KOPT-K1 (cell line): Measurements from ENCODE around the gene UROC1.

Experiments
- H3K27ac ChIP-seq: fragments of 200-600 bp; sonication (generic); 2 replicates; pipeline ENCODE4 v1.5.1; 2016; ENCODE audit warnings: antibody characterized with exemption, mild to moderate bottlenecking, low read depth, low read length; ENCODE audit not compliant: poor library complexity, severe bottlenecking
- H3K36me3 ChIP-seq: fragments of 200-600 bp; sonication (generic); 2 replicates; pipeline ENCODE4 v1.5.1; 2017; ENCODE audit warnings: antibody characterized with exemption, mild to moderate bottlenecking, low read length, moderate library complexity; ENCODE audit not compliant: insufficient read depth
- H3K9me3 ChIP-seq: fragments of 200-600 bp; sonication (generic); 2 replicates; pipeline ENCODE4 v1.5.1; 2017; ENCODE audit warnings: antibody characterized with exemption, low read length, mild to moderate bottlenecking; ENCODE audit not compliant: insufficient read depth, poor library complexity, severe bottlenecking

Gene UROC1

GRCh38 chr3:126551121-126551838 is 33.7 kb upstream of the UROC1 start:
- Histone ChIP-seq H3K9me3 (no peaks in the 10 kb centered on the region), H3K27ac (no peak overlapping the region), H3K36me3 (no peaks in the 10 kb centered on the region)

GRCh38 chr3:126550488-126551051 is 33.0 kb upstream of the UROC1 start:
- H3K27ac ChIP-seq: no peak overlapping the region
- no peaks in the 10 kb centered on the region for H3K9me3 ChIP-seq
- H3K36me3 ChIP-seq: no peaks in the 10 kb centered on the region

- H3K27ac ChIP-seq: no peak overlapping the region
- H3K9me3 ChIP-seq: no peaks in the 10 kb centered on the region
- no peaks in the 10 kb centered on the region for H3K36me3 ChIP-seq
Measured at GRCh38 chr3:126549861-126550487, 32.4 kb upstream of the UROC1 start.

- Histone ChIP-seq H3K9me3 (no peaks in the 10 kb centered on the region), H3K36me3 (no peaks in the 10 kb centered on the region), H3K27ac (no peak overlapping the region)
Measured at GRCh38 chr3:126548556-126549466, 31.2 kb upstream of the UROC1 start.

GRCh38 chr3:126547721-126548120 is 30.1 kb upstream of the UROC1 start:
- Histone ChIP-seq H3K27ac (no peak overlapping the region), H3K9me3 (no peaks in the 10 kb centered on the region), H3K36me3 (no peaks in the 10 kb centered on the region)

- Histone ChIP-seq H3K36me3 (no peaks in the 10 kb centered on the region), H3K27ac (no peak overlapping the region), H3K9me3 (no peaks in the 10 kb centered on the region)
Measured at GRCh38 chr3:126546549-126547239, 29.1 kb upstream of the UROC1 start.

- no peaks in the 10 kb centered on the region for H3K36me3 ChIP-seq
- no peak overlapping the region for H3K27ac ChIP-seq
- no peaks in the 10 kb centered on the region for H3K9me3 ChIP-seq
Measured at GRCh38 chr3:126546013-126546412, 28.4 kb upstream of the UROC1 start.

GRCh38 chr3:126545544-126545943 is 28.0 kb upstream of the UROC1 start:
- H3K27ac ChIP-seq: no peak overlapping the region
- H3K36me3 ChIP-seq: no peaks in the 10 kb centered on the region
- H3K9me3 ChIP-seq: no peaks in the 10 kb centered on the region

GRCh38 chr3:126544596-126545281 is 27.2 kb upstream of the UROC1 start:
- Histone ChIP-seq H3K27ac (no peak overlapping the region), H3K9me3 (no peaks in the 10 kb centered on the region), H3K36me3 (no peaks in the 10 kb centered on the region)

- H3K27ac ChIP-seq: no peak overlapping the region
- H3K36me3 ChIP-seq: no peaks in the 10 kb centered on the region
- H3K9me3 ChIP-seq: no peaks in the 10 kb centered on the region
Measured at GRCh38 chr3:126543457-126544061, 26.0 kb upstream of the UROC1 start.

GRCh38 chr3:126542340-126543241 is 25.0 kb upstream of the UROC1 start:
- no peaks in the 10 kb centered on the region for H3K9me3 ChIP-seq
- H3K36me3 ChIP-seq: no peaks in the 10 kb centered on the region
- H3K27ac ChIP-seq: no peak overlapping the region

- no peaks in the 10 kb centered on the region for H3K36me3 ChIP-seq
- H3K9me3 ChIP-seq: no peaks in the 10 kb centered on the region
- no peak overlapping the region for H3K27ac ChIP-seq
Measured at GRCh38 chr3:126541628-126542339, 24.2 kb upstream of the UROC1 start.
